Measurements from ENCODE around the gene USE1.

Gene USE1

GRCh38 chr19:17205237-17206140 lies 9.7 kb upstream of the USE1 start:
- DNase-seq, result peak; percentile 73

DNA sequence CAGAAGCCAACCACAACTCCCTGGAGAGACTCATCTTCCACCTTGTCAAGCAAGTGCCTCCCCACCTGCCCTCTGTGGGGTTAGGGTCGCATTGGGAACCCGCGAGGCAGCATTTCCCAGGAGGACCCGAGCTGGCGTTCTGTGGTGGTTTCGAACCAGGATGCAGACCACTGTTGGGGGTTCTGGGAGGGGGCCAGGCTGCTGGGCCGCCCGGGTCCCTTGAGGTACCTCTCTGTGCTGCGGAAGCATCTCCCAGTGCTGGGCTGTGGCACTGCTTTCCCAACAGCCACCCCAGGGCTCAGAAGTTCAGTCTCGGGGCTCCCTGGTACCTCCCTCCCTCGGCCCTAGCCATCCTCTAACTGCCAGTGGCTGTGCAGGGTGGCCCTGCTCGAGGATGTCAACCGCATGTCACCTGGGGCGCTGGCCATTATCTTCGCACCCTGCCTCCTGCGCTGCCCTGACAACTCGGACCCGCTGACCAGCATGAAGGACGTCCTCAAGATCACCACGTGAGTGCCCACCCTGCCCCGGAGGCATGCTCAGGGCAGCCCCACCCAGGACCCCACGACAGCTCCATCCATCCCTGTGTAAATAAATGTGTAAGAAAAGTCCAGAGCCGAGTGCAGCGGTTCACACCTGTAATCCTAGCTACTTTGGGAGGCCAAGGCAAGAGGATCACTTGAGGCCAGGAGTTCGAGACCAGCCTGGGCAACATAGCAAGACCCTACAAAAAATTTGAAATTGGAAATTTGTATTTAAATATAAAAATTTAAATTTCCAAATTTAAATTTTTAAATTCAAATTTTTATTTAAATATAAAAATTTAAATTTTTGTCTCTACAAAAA lies 8.2 kb upstream of the USE1 start:
- no peak for DNase-seq

- DNase-seq, result peak; percentile 83
Measured at GRCh38 chr19:17209126-17210036, 5.8 kb upstream of the USE1 start.

- DNase-seq, result no peak
Measured at GRCh38 chr19:17210296-17210695, 4.9 kb upstream of the USE1 start.

GRCh38 chr19:17211547-17212446 lies 3.4 kb upstream of the USE1 start:
- no peak for DNase-seq

- no peak for DNase-seq
Measured at GRCh38 chr19:17213334-17213733, 1.8 kb upstream of the USE1 start.

- no peak for DNase-seq
Measured at GRCh38 chr19:17214508-17215126, 540 bp upstream of the USE1 start.

GRCh38 chr19:17216058-17216670 lies 1.0 kb downstream of the USE1 start:
- no peak for DNase-seq

DNA sequence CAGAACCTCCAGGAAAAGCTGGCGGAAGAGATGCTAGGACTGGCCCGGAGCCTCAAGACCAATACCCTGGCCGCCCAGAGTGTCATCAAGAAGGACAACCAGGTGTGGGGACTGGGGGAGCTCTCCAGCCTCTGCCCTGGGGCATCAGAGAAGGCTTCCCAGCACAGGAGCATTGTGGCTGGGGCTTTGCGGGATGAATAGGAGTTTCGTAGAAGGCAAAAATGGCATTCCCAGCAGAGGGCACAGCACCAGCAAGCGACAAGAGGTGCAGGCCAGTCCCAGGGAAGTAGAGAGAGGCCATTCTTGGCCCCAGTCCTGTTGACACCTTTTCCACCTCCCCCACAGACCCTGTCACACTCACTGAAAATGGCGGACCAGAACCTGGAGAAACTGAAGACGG lies 4.1 kb downstream of the USE1 start:
- no peak for DNase-seq

- no peak for DNase-seq
Measured at GRCh38 chr19:17220207-17220758, 5.1 kb downstream of the USE1 start.

GRCh38 chr19:17225053-17225452 lies 9.9 kb downstream of the USE1 start:
- no peak for DNase-seq

DNA sequence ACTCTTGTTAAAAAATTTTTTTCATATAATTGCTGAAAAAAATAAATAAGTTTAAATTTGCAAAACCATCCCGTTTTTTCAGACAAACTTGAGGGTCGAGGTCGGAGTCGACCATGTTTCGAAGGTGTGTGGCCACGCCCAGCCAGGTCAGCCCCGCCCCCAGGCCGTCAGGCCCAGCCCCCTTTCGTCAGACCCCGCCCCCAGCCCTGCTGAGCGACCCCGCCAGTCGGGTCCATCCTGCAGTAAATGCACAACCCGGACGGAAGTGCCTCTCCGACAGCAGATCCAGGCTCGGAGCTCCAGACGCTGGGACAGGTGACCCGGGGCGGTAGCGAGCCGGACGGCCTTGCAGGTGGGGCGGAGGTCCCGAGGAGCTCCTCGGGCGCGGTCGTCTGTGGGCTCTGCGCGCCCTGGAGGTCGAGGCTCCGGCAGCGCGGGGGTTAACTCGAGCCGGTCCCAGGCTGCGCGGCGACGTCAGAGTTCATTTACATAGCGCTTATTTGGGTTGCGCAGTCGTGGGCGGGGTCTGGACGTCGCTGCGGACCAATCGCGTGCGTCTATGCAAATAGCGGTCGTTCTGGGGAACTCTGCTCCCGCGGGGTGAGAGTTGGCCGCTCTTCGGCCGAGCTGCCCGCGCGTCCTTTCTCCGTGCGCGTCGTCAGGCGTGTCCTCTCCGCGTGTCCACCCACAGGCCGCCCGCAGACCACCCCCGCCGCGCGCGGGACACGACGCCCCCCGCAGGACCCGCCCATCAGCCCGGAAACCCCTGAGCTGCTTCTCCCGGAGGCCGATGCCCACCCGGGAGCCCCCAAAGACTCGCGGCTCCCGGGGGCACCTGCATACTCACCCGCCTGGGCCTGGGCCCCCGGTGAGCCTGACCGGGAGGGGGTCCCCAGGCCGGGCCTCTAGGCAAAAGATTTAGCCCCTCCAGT lies 11.1 kb downstream of the USE1 start, which contains the start of gene OCEL1:
OCEL1 (plus strand) TSS at position 225 of the 932 bp plus-strand sequence; CDS start at position 247, 22 bp downstream.
- DNase-seq, result peak; percentile 98

DNA sequence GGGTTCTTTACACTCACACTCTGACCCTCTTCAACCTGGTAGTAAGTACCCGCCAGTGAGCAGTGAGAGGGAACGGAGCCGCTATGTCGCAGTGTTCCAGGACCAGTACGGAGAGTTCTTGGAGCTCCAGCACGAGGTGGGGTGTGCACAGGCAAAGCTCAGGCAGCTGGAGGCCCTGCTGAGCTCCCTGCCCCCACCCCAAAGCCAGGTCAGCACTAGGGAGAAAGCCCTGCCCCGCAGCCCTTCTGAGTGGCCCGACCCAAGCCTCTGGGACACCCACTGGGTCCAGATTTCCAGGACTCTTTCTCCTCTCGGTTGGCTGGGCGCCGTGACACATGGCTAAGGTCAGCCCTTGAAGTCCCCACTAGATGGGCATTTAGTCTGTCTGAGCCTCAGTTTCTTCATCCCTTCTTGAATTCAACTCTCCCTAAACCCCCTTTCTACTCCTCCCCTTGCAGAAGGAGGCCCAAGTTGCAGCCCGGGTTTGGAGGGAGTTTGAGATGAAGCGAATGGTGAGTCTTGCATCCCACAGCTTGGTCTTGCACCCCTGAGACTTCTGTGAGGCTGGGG lies 12.7 kb downstream of the USE1 start:
- no peak for DNase-seq

DNA sequence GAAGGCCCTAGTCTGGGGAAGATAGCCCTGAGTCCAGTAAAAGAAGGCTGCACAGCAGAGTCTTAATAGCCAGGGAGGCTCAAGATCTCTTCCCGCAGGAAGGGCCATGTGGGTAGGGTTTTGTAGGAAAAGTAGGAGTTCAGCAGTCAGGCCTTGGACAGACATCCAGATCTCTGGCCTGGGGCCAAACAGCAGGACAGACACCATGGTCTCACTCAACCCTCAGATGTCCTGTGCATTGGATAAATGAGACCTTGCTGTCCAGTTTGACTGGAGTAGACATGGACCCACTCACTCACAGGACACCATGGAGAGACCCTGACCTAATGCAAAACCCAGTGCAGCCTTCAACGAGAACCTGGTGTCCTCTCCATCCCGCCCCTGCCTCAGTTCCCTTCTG lies 14.7 kb downstream of the USE1 start:
- no peak for DNase-seq

DNA sequence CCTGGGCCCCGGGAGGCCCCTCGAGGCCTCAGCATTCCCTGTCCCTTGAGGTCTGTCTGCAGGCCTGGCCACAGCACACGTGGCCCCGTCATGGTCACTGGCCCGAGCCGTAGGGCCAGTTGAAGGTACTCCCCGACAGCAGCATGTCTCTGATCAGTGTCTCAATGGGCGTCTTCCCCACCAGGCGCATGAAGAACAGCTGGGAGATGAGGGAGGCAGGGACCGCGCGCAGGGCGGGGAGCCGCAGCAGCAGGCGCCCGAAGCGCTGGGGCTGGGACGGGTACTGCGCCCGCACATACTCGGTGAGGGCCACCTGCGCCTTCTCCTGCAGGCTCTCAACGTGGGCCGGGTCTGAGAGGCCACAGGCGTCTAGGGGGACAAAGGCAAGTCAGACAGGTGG lies 17.1 kb downstream of the USE1 start:
- no peak for DNase-seq

- DNase-seq, result peak; percentile 82
Measured at GRCh38 chr19:17234911-17235299, 19.7 kb downstream of the USE1 start.

DNA sequence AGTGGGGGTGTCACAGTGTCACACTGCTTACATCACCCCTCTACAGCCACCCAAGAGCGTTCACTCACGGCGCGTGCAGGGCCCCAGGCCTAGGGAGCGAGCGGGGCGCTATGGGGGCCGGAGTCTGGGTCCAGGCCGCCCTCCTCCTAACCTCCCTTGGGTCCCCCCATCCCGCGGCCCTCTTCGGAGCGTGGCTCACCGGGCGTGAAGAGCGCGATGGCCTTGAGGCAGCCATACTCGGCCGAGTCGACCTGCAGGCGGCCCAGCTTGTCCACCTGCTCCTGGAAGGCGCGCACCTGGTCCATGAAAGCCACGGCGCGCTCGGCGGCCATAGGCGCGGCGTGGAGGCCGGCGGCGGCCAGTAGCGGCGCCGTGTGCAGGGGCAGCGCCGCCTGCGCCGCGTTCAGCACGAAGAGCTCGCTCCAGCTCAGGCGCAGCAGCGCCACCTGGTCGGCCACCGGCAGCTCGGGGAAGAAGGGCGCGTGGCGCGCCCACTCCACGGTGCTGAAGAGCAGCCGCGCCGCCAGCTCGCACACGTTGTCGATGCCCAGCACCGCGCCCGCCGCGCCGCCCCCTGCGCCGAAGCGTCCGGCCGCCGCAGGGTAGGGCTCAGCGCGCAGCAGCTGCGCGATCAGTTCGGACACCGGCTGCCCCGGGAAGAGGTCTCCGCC lies 20.3 kb downstream of the USE1 start:
- DNase-seq, result peak; percentile 77
